ENCODE results near the gene AFF3. TPM values are rescaled to one million over a fixed set of nuclear protein-coding genes. Genes with fewer than 3 reads are reported as not detected.
"Not testable (repeated sequence)": the region's sequence is repeated elsewhere in the genome, so short reads cannot be mapped to it uniquely, and the experiment has no call there.

The AFF3 gene
- total RNA-seq, 5 donors from 2014 or later (not counting 1 experiment from before 2014, with no cell fraction given): 9.9 to 23.5 (median 11.5) TPM

DNA sequence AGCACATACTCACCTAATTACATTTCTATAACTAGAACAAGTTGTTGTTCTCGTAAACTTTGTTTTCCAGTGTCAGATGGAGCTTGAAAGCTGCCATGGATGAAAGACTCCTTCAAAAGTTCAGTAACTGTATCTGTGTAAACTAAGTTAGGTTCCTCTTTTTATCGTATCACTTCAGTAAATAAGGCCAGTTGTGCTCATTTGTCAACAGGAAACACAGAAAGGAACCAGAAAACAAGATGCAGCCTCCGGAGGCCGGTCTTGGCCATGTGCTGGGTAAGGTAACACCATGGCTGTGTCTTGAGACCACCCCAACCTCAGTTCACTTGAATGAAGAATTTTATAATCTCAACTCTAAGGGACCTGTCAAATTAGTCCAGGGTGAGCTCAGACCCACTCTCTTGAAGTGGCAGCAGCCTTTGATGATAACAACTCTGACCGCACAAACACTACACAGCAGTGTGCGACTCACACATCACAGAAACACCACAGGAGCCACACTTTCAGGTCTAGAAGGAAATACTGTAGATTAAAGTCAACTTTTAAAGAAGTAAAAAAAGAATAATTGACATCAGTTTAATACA is 213.8 kb downstream of the AFF3 start:
- Mint-ChIP-seq H3K4me3 (no peak overlapping the region), H3K27me3 (no peaks in the 10 kb centered on the region), H3K36me3 (peaks cover 9% of the 10 kb centered on the region), H3K9me3 (no peaks in the 10 kb centered on the region), H3K4me1 (no peaks in the 10 kb centered on the region), H3K27ac (no peak overlapping the region)
- no peaks in the 10 kb centered on the region for H3K36me3 ChIP-seq (ENCODE audit: control insufficient read depth in 2 of 2, extremely low read depth in 1 of 2, insufficient read depth in 1 of 2, low read length in 1 of 2)
- no peak overlapping the region for H3K4me3 ChIP-seq (ENCODE audit: control insufficient read depth in 1 of 2, extremely low read depth in 1 of 2, low read length in 1 of 2)
- no peaks in the 10 kb centered on the region for H3K27me3 ChIP-seq (replicated peaks in 1 of 2; ENCODE audit: control insufficient read depth in 2 of 2, extremely low read depth in 1 of 2, insufficient read depth in 2 of 2, low read length in 1 of 2)
- no peak for DNase-seq
- WGBS (ENCODE audit: insufficient coverage): 100% methylated on average over 1 of the region's 6 CpGs
- H3K4me1 ChIP-seq (ENCODE audit: control insufficient read depth in 1 of 2, extremely low read depth in 1 of 2, insufficient read depth in 2 of 2, low read length in 2 of 2): no peaks in the 10 kb centered on the region
- ChIA-PET CTCF (no interaction called here), POLR2A (no interaction called here)
- ATAC-seq (replicated peaks in 1 of 4): no peak
- H3K9me3 ChIP-seq: no peaks in the 10 kb centered on the region
- no peak overlapping the region for H3K27ac ChIP-seq (ENCODE audit: low read length)

DNA sequence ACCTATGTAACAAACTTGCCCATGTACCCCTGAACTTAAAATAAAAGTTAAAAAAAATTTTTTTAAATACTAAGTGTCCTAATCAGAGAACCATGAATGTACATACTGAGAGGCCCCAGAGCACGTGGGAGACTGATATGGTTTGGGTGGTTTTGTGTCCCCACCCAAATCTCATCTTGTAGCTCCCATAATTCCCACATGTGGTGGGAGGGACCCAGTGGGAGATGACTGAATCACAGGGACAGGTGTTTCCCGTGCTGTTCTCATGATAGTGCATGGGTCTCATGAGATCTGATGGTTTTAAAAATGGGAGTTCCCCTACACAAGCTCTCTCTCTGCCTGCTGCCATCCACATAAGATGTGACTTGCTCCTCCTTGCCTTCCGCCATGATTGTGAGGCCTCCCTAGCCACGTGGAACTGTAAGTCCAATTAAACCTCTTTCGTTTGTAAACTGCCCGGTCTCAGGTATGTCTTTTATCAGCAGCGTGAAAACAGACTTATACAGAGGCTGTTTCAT is 214.6 kb downstream of the AFF3 start:
- CTCF ChIA-PET, H3K9me3 Mint-ChIP-seq: not testable (repeated sequence)
- WGBS (ENCODE audit: insufficient coverage): 91% methylated on average over 5 of the region's 7 CpGs

DNA sequence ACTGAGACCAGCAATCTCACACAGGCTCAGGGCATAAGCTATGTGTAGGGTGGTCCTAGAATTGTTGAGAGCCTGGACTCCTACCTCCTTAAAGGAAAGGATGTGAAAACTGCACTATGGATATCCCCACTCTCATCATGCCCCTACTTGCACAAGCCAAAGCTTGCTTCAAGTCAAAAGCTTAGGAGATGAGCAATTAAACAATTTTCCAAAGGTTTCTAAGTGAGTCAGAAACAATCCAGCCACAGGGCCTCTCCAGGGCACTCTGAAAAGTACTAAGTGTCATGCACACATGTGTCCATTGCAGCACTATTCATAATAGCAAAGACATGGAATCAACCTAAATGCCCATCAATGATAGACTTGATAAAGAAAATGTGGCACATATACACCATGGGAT is 215.4 kb downstream of the AFF3 start:
- Histone ChIP-seq H3K36me3 (ENCODE audit: control insufficient read depth in 2 of 2, extremely low read depth in 1 of 2, insufficient read depth in 1 of 2, low read length in 1 of 2) (no peaks in the 10 kb centered on the region), H3K4me3 (ENCODE audit: control insufficient read depth in 1 of 2, extremely low read depth in 1 of 2, low read length in 1 of 2) (no peak overlapping the region), H3K9me3 (no peaks in the 10 kb centered on the region), H3K27me3 (replicated peaks in 1 of 2; ENCODE audit: control insufficient read depth in 2 of 2, extremely low read depth in 1 of 2, insufficient read depth in 2 of 2, low read length in 1 of 2) (no peaks in the 10 kb centered on the region), H3K4me1 (ENCODE audit: control insufficient read depth in 1 of 2, extremely low read depth in 1 of 2, insufficient read depth in 2 of 2, low read length in 2 of 2) (no peaks in the 10 kb centered on the region), H3K27ac (ENCODE audit: low read length) (no peak overlapping the region)
- Mint-ChIP-seq H3K36me3 (peaks cover 7% of the 10 kb centered on the region), H3K27ac (no peak overlapping the region), H3K4me1 (no peaks in the 10 kb centered on the region), H3K4me3 (no peak overlapping the region), H3K9me3 (peaks cover 0 to 6% (median 4%) of the 10 kb centered on the region in 3 donors), H3K27me3 (no peaks in the 10 kb centered on the region)
- ChIA-PET POLR2A (no interaction called here), CTCF (no interaction called here)
- no peak for DNase-seq
- no peak for ATAC-seq (replicated peaks in 1 of 4)

More for the DNA sequence above, 214.6 kb downstream of the AFF3 start:
- H3K27ac ChIP-seq (ENCODE audit: low read length); DNase-seq; H3K36me3 Mint-ChIP-seq; H3K36me3 ChIP-seq (ENCODE audit: control insufficient read depth in 2 of 2, extremely low read depth in 1 of 2, insufficient read depth in 1 of 2, low read length in 1 of 2); H3K4me1 Mint-ChIP-seq; H3K27me3 Mint-ChIP-seq; H3K27me3 ChIP-seq (replicated peaks in 1 of 2; ENCODE audit: control insufficient read depth in 2 of 2, extremely low read depth in 1 of 2, insufficient read depth in 2 of 2, low read length in 1 of 2); H3K4me3 Mint-ChIP-seq; ATAC-seq (replicated peaks in 1 of 4); POLR2A ChIA-PET; H3K4me1 ChIP-seq (ENCODE audit: control insufficient read depth in 1 of 2, extremely low read depth in 1 of 2, insufficient read depth in 2 of 2, low read length in 2 of 2); H3K9me3 ChIP-seq; H3K27ac Mint-ChIP-seq; H3K4me3 ChIP-seq (ENCODE audit: control insufficient read depth in 1 of 2, extremely low read depth in 1 of 2, low read length in 1 of 2): not testable (repeated sequence)

DNA sequence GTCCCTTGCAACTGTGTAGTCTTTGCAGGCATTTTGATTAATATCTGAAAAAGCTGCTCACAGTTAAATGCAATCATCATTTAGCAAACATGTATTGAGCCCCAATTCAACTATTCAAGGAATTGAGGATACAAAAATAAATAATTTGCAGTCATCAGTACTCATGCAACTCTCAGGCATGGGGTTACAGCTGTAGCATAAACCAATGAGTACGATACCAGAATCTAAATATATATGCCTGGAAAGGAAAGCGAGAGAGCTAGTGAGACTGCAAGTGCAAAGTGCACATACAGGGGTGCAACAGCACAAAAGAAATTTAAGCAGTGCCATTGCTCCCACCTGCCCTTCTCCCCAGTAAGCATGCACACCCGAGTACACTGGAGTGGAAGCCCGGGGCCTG is 216.4 kb downstream of the AFF3 start:
- Histone ChIP-seq H3K9me3 (no peaks in the 10 kb centered on the region), H3K27ac (ENCODE audit: low read length) (no peak overlapping the region), H3K27me3 (replicated peaks in 1 of 2; ENCODE audit: control insufficient read depth in 2 of 2, extremely low read depth in 1 of 2, insufficient read depth in 2 of 2, low read length in 1 of 2) (no peaks in the 10 kb centered on the region), H3K4me1 (ENCODE audit: control insufficient read depth in 1 of 2, extremely low read depth in 1 of 2, insufficient read depth in 2 of 2, low read length in 2 of 2) (no peaks in the 10 kb centered on the region), H3K4me3 (ENCODE audit: control insufficient read depth in 1 of 2, extremely low read depth in 1 of 2, low read length in 1 of 2) (no peak overlapping the region), H3K36me3 (ENCODE audit: control insufficient read depth in 2 of 2, extremely low read depth in 1 of 2, insufficient read depth in 1 of 2, low read length in 1 of 2) (no peaks in the 10 kb centered on the region)
- Mint-ChIP-seq H3K4me3 (no peak overlapping the region), H3K9me3 (peaks cover 0 to 8% (median 6%) of the 10 kb centered on the region in 3 donors), H3K36me3 (peaks cover 7% of the 10 kb centered on the region), H3K27me3 (no peaks in the 10 kb centered on the region), H3K4me1 (no peaks in the 10 kb centered on the region), H3K27ac (no peak overlapping the region)
- no peak for DNase-seq
- ChIA-PET CTCF (no interaction called here), POLR2A (no interaction called here)
- no peak for ATAC-seq (replicated peaks in 1 of 4)
- 100% methylated on average over 3 of the region's 4 CpGs for WGBS (ENCODE audit: insufficient coverage)

DNA sequence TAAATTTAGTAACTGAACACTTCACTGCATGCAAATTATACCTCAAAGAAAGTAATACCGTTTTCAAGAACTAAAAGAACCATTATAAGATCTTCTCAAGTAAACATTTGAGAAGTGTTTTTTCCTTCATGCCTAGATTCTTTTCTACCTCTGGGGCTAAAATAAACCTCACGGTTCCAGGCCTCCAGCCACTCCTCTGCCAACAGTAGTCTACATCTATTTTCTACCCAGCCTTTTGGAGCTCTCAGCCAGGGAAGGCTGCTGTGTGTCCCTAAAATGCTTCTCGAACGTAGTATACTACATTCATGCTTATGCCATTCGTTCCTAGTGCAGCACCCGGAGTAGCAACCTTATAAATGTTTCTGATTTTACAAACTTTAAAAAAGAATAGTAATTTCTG is 219.7 kb downstream of the AFF3 start:
- WGBS (ENCODE audit: insufficient coverage): 87% methylated on average over 4 of the region's 6 CpGs
- Histone ChIP-seq H3K27me3 (replicated peaks in 1 of 2; ENCODE audit: control insufficient read depth in 2 of 2, extremely low read depth in 1 of 2, insufficient read depth in 2 of 2, low read length in 1 of 2) (no peaks in the 10 kb centered on the region), H3K36me3 (ENCODE audit: control insufficient read depth in 2 of 2, extremely low read depth in 1 of 2, insufficient read depth in 1 of 2, low read length in 1 of 2) (no peaks in the 10 kb centered on the region), H3K9me3 (no peaks in the 10 kb centered on the region), H3K4me3 (ENCODE audit: control insufficient read depth in 1 of 2, extremely low read depth in 1 of 2, low read length in 1 of 2) (no peak overlapping the region), H3K4me1 (ENCODE audit: control insufficient read depth in 1 of 2, extremely low read depth in 1 of 2, insufficient read depth in 2 of 2, low read length in 2 of 2) (no peaks in the 10 kb centered on the region), H3K27ac (ENCODE audit: low read length) (no peak overlapping the region)
- Mint-ChIP-seq H3K4me1 (no peaks in the 10 kb centered on the region), H3K27ac (no peak overlapping the region), H3K9me3 (peaks cover 6 to 8% (median 6%) of the 10 kb centered on the region in 3 donors), H3K36me3 (peaks cover 7% of the 10 kb centered on the region), H3K4me3 (no peak overlapping the region), H3K27me3 (no peaks in the 10 kb centered on the region)
- CTCF ChIA-PET: no interaction called here
- POLR2A ChIA-PET: no interaction called here
- ATAC-seq (replicated peaks in 1 of 4) (no peak), DNase-seq (no peak)

DNA sequence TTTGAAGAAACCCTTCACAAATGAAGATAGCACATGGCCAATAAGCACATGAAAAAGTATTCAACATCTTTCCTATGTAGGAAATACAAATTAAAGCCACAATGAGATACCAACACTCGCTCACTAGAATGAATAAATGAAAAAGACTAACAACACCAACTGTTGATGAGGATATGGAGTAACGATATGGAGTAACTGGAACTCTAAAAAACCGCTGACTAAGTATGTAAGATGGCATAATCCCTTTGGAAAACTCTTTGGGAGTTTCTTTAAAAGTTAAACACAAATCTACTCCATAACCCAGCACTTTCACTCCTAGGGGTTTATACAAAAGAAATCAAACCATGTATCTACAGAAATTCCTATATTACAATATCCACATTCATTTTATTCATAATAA is 220.5 kb downstream of the AFF3 start:
- Histone ChIP-seq H3K27me3 (replicated peaks in 1 of 2; ENCODE audit: control insufficient read depth in 2 of 2, extremely low read depth in 1 of 2, insufficient read depth in 2 of 2, low read length in 1 of 2) (no peaks in the 10 kb centered on the region), H3K27ac (ENCODE audit: low read length) (no peak overlapping the region), H3K36me3 (ENCODE audit: control insufficient read depth in 2 of 2, extremely low read depth in 1 of 2, insufficient read depth in 1 of 2, low read length in 1 of 2) (no peaks in the 10 kb centered on the region), H3K4me3 (ENCODE audit: control insufficient read depth in 1 of 2, extremely low read depth in 1 of 2, low read length in 1 of 2) (no peak overlapping the region), H3K9me3 (no peaks in the 10 kb centered on the region), H3K4me1 (ENCODE audit: control insufficient read depth in 1 of 2, extremely low read depth in 1 of 2, insufficient read depth in 2 of 2, low read length in 2 of 2) (no peaks in the 10 kb centered on the region)
- H3K9me3 Mint-ChIP-seq: peaks cover 6 to 8% (median 6%) of the 10 kb centered on the region in 3 donors
- ChIA-PET CTCF (no interaction called here), POLR2A (no interaction called here)
- no peak overlapping the region for H3K4me3 Mint-ChIP-seq
- peaks cover 7% of the 10 kb centered on the region for H3K36me3 Mint-ChIP-seq
- no peak for DNase-seq
- no peaks in the 10 kb centered on the region for H3K4me1 Mint-ChIP-seq
- ATAC-seq (replicated peaks in 1 of 4): no peak
- H3K27ac Mint-ChIP-seq: no peak overlapping the region
- H3K27me3 Mint-ChIP-seq: no peaks in the 10 kb centered on the region
- no CpG with 5 or more reads among the region's 3 CpGs for WGBS (ENCODE audit: insufficient coverage)

DNA sequence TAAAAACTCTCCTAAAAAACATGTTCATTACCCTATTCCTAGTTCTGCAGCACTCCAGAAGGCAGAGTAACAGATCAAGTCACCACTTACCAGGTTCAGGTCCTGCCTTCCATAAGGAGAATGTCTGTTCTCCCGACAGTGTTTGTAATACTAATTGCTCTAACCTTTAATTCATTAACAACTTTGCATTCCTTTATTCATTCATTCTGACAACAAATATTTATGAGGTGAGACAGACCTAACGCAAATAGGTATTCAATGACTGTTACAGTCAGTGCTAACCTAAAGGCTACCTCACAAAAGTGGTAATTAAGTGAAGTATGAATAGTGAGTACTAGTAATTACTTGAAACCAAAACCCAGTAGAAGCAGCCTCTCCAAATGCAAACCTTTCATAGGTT is 224.0 kb downstream of the AFF3 start:
- no peak for ATAC-seq (replicated peaks in 1 of 4)
- no peak overlapping the region for H3K27ac Mint-ChIP-seq
- DNase-seq: no peak
- no peaks in the 10 kb centered on the region for H3K36me3 Mint-ChIP-seq
- no peak overlapping the region for H3K4me3 ChIP-seq (ENCODE audit: control insufficient read depth in 1 of 2, extremely low read depth in 1 of 2, low read length in 1 of 2)
- H3K36me3 ChIP-seq (ENCODE audit: control insufficient read depth in 2 of 2, extremely low read depth in 1 of 2, insufficient read depth in 1 of 2, low read length in 1 of 2): no peaks in the 10 kb centered on the region
- POLR2A ChIA-PET: no interaction called here
- CTCF ChIA-PET: no interaction called here
- no peaks in the 10 kb centered on the region for H3K4me1 Mint-ChIP-seq
- H3K4me3 Mint-ChIP-seq: no peak overlapping the region
- WGBS (ENCODE audit: insufficient coverage): no CpG with 5 or more reads among the region's 2 CpGs
- H3K27me3 Mint-ChIP-seq: no peaks in the 10 kb centered on the region
- peaks cover 6 to 8% (median 6%) of the 10 kb centered on the region in 3 donors for H3K9me3 Mint-ChIP-seq
- no peaks in the 10 kb centered on the region for H3K4me1 ChIP-seq (ENCODE audit: control insufficient read depth in 1 of 2, extremely low read depth in 1 of 2, insufficient read depth in 2 of 2, low read length in 2 of 2)
- H3K27ac ChIP-seq (ENCODE audit: low read length): no peak overlapping the region
- H3K27me3 ChIP-seq (replicated peaks in 1 of 2; ENCODE audit: control insufficient read depth in 2 of 2, extremely low read depth in 1 of 2, insufficient read depth in 2 of 2, low read length in 1 of 2): no peaks in the 10 kb centered on the region
- H3K9me3 ChIP-seq: no peaks in the 10 kb centered on the region

Data from T-cell (primary cell).